ENCODE data around the gene ADGRV1.

- no peak for TF ChIP-seq CTCF (IDR thresholded peaks at IDR 0.05)
- TF ChIP-seq POLR2A (IDR thresholded peaks at IDR 0.05) = no peak
Measured at GRCh38 chr5:91109634-91110033, 551.0 kb downstream of the ADGRV1 start.
